Activated naive CD4-positive, alpha-beta T cell treated with anti-CD3 and anti-CD28 coated beads, Interleukin-2, amount 50 U/mL, for 16 hours (primary cell): ENCODE measurements around the gene NTRK3.
"Not testable (repeated sequence)": the region's sequence is repeated elsewhere in the genome, so short reads cannot be mapped to it uniquely, and the experiment has no call there.

Source experiments
- DNase-seq: peaks from one replicate; pipeline ENCODE4 v3.0.0-alpha.2; 2020

Gene NTRK3

DNA sequence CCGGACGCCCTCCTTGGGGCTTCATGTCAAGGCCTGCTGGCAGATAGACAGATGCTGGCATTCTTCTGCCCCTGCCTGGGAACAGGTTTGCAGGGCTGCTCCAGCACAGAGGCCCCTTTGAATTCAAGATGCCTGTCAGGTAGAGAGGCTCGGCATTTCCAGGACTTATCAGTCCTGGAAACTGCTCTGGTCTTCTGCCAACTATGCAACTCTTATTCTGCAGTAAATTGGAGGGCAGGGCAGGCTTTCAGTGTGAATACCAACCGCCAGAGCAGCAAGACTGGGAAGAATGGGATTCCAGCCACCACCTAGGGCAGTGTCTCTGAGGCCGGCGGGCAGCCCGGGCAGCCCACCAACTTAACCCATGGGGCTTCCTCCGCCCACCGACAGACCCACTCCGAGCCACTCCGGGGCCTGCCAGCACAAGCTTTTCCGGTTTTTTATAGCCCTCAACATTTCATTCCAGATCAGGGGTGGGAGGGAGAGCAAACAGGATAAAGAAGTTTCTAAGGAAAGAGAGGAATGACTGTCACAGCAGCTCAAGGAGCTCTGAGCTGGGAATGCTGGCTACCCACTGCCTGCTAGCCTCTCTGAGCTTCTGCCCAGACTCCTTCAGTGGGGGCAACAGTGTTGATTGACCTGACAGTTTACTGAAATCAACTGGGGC lies 140.9 kb downstream of the NTRK3 start:
- no peak for DNase-seq

DNA sequence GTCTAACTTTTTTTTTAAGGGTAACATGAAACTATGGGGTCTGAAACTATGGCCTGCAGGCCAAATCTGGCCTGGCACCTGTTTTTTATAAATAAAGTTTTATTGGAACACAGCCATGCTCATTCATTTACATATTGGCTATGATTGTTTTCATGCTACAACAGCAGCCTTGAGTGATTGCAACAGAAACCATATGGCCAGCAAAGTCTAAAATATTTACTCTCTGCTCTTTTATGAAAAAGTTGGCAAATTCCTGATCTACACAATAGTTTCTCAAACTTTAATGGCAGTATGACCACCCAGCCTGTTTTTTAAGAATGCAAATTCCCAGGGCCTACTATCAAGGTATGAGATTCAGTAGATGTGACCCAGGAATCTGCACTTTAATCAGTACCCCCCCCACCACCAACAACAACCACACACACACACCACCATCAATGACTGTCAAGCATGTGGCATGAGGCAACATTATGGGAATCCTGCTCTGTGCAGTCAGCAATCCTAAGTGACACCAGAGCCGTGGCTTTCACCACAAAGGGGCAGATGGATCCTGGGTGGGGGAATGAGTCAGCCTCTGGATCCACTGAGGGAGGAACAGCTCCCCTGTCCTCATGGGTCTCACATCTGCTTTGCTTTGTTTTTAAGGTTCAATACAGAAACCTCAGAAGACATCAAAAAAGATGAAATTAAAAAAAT lies 142.8 kb downstream of the NTRK3 start:
- DNase-seq: no peak

- DNase-seq: no peak
Observed at GRCh38 chr15:88108991-88109390, 147.5 kb downstream of the NTRK3 start.

- DNase-seq: no peak
Observed at GRCh38 chr15:88108477-88108876, 148.1 kb downstream of the NTRK3 start.

- no peak for DNase-seq
Observed at GRCh38 chr15:88106074-88106473, 150.5 kb downstream of the NTRK3 start.

DNA sequence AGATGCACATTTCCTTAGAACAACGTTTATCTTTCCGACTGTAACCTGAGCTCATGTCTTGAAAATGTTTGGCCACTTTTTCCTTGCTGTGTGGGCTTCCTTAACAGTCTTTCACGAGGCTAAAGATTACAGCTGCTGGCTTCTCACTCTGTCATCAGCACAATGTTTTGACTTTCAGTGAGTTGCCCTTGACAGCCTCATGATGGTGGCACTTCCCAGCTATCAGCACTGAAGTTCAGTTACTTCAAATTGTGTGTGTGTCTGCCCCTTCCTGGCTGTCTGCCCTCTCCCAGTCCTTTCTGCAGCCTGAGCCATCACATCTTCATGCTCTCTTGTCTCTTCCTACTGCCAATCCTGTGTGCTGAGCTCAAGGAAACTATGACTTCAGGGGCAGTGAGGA lies 152.2 kb downstream of the NTRK3 start:
- no peak for DNase-seq

GRCh38 chr15:88100181-88100580 lies 156.4 kb downstream of the NTRK3 start:
- no peak for DNase-seq

- DNase-seq: no peak
Observed at GRCh38 chr15:88098361-88098760, 158.2 kb downstream of the NTRK3 start.

DNA sequence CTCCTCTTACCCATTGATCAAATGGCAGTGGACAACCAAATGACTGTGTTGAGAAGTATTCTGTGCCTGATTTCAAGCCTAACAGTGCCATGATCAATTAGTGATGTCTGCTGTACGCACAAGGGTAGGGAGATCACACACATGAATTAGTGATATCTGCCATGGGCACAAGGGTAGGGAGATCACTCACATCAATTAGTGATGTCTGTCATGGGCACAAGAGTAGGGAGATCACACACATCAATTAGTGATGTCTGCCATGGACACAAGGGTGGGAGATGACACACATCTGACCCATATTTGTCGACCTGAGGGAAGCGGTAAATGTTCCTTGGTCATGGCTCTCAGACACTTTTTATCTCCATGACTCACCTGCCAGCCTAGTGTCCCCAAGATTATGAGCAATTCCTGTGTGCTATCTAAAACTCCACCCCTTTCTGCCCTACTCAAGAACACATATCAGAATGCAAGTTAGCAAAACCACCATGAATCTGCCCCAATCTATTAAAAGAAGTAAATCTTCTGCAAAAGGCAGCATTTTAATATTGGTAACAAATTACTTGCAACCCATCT lies 165.0 kb downstream of the NTRK3 start:
- DNase-seq: no peak

DNA sequence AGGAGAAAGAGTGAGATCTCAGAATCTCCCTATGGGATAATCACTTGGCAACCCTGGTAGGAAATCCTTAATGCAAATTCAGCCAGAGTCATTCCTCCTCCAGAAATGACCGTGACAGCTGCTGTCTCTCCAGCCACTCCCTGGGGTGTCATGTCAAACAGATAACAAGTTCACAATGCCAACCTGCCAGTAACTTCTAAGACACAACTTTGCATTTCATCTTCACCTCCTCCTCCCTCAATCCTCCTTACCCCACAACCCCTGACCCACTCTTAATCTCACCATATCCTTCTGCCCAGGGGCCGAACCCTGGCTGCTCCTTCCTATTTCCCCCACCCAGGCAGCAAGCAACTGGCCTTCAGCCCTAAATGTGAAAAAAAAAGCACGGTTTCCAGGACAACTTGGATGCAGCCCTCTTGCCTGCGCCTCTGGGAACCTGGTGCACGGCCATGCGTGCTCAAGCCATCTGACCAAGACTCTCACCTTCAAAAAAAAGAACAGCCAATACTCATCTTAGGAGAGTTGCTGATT lies 166.0 kb downstream of the NTRK3 start:
- DNase-seq: no peak

DNA sequence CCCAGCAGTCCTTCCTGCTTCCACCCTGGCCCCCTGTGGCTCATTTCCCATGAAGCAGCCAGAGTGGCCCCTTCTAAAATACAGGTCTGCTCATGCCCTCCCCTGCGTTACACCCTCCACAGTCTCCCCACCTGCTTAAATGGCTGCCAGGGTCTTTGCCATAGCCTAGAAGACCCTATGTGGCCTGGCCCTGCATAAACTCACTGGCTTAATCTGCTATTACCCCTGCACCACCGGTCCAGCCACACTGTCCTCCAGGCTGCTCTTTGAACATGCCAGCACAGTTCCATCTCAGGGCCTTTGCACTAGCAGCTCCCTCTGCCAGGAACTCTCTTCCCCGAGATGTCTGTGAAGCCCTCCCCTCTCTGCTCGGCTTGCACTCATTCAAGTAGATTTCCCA lies 166.8 kb downstream of the NTRK3 start:
- DNase-seq: no peak

GRCh38 chr15:88089024-88089620 lies 167.4 kb downstream of the NTRK3 start:
- no peak for DNase-seq

- no peak for DNase-seq
Observed at GRCh38 chr15:88083811-88084760, 172.5 kb downstream of the NTRK3 start.

GRCh38 chr15:88080616-88081015 lies 175.9 kb downstream of the NTRK3 start:
- no peak for DNase-seq

- no peak for DNase-seq
Observed at GRCh38 chr15:88077296-88078020, 179.1 kb downstream of the NTRK3 start.

GRCh38 chr15:88076328-88076727 lies 180.2 kb downstream of the NTRK3 start:
- no peak for DNase-seq

GRCh38 chr15:88075102-88075501 lies 181.4 kb downstream of the NTRK3 start:
- DNase-seq: no peak

GRCh38 chr15:88074386-88074785 lies 182.2 kb downstream of the NTRK3 start:
- DNase-seq: no peak

- no peak for DNase-seq
Observed at GRCh38 chr15:88073391-88073691, 183.2 kb downstream of the NTRK3 start.

DNA sequence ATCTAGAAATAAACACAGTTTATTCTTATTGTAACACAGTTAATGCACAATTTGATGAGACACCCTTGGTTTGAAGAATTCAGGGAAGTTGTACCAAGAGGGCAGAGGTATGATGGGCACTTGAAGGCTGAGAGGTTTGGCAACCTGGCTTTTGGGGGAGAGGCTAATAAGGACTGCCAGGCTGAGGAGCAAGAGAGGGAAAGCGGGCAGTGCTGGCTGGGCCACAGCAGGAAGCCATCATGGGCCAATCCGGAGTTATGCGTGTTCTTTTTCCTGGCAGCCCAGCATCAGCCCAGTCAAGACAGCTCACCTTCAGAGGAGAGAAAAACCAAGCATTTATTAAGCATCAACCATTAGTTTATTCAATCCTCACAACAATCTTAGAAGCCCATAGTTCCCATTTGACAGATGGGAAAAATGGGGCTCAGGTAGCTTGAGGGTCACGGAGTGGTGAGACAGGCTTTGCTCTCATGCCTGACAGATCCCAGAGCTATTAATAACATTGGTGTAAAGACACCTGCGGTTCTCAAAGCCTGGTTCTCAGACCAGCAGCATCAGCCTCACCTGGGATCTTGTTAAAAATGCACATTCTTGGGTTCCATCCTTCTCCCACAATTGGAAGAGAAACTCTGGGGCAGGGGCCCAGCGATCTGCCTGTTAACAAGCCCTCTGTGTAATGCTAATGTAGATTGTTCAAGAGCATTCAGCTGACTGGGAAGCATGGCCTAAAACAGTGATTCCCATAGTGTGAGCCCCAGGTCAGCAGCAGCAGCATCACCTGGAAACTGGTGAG lies 183.7 kb downstream of the NTRK3 start:
- no peak for DNase-seq

DNA sequence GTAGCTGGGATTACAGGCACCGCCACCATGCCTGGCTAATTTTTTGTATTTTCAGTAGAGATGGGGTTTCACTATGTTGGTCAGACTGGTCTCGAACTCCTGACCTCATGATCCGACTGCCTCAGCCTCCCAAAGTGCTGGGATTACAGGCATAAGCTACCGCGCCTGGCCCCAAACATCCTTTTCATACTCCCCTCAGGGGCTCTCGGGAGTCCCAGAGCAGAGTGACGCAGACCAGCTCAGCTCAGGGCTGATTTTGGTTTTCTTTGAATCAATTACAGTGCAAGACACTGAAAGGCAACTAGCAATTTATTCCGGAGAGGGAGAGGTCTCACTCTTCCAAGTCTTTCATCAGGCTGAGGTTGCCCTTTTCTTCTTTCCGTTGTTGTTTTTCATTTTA lies 184.4 kb downstream of the NTRK3 start:
- not testable (repeated sequence) for DNase-seq
